GM12864 (cell line): ENCODE data around the gene MALRD1.

Source experiments
- DNase-seq: peaks from one replicate; pipeline ENCODE4 v3.0.0-alpha.2; 2011; ENCODE audit warnings: low read depth
- H3K4me3 ChIP-seq: 2 replicates; pipeline ENCODE4 v1.5.1; 2011; ENCODE audit warnings: mild to moderate bottlenecking, low read depth, low read length, control low read depth
- CTCF ChIP-seq: IDR thresholded peaks from 2 replicates; pipeline ENCODE4 v1.5.1; 2011; ENCODE audit warnings: low read depth, mild to moderate bottlenecking, moderate library complexity, low read length, control low read depth, inconsistent platforms; ENCODE audit errors: missing control alignments

Gene MALRD1

GRCh38 chr10:19097151-19097550 lies 48.5 kb downstream of the MALRD1 start:
- no peak for DNase-seq
- no peak overlapping the region for H3K4me3 ChIP-seq
- TF ChIP-seq CTCF: no peak

GRCh38 chr10:19098803-19099202 lies 50.2 kb downstream of the MALRD1 start:
- H3K4me3 ChIP-seq: no peak overlapping the region
- TF ChIP-seq CTCF: no peak
- no peak for DNase-seq

GRCh38 chr10:19107406-19107805 lies 58.8 kb downstream of the MALRD1 start:
- no peak overlapping the region for H3K4me3 ChIP-seq
- TF ChIP-seq CTCF: no peak
- no peak for DNase-seq

- H3K4me3 ChIP-seq: no peak overlapping the region
- DNase-seq: no peak
- no peak for TF ChIP-seq CTCF
Observed at GRCh38 chr10:19111501-19112267, 63.1 kb downstream of the MALRD1 start.

- no peak overlapping the region for H3K4me3 ChIP-seq
- no peak for TF ChIP-seq CTCF
- no peak for DNase-seq
Observed at GRCh38 chr10:19117438-19117837, 68.8 kb downstream of the MALRD1 start.

GRCh38 chr10:19119191-19119590 lies 70.6 kb downstream of the MALRD1 start:
- no peak for TF ChIP-seq CTCF
- DNase-seq: no peak
- no peak overlapping the region for H3K4me3 ChIP-seq

GRCh38 chr10:19120381-19120908 lies 71.8 kb downstream of the MALRD1 start:
- TF ChIP-seq CTCF: no peak
- DNase-seq: no peak
- H3K4me3 ChIP-seq: no peak overlapping the region
